NCI-H510A treated with DMSO at 0.1 percent for 48 hours (cell line): ENCODE measurements around the gene NOL11.
A peak's percentile ranks its signal among the peaks of the same experiment; 100 is the strongest.
"Not testable (repeated sequence)": the region's sequence is repeated elsewhere in the genome, so short reads cannot be mapped to it uniquely, and the experiment has no call there.

Experiments
- DNase-seq: peaks from one replicate; lab custom pipeline; 2025; lab: John Stamatoyannopoulos, UW

The NOL11 gene

DNA sequence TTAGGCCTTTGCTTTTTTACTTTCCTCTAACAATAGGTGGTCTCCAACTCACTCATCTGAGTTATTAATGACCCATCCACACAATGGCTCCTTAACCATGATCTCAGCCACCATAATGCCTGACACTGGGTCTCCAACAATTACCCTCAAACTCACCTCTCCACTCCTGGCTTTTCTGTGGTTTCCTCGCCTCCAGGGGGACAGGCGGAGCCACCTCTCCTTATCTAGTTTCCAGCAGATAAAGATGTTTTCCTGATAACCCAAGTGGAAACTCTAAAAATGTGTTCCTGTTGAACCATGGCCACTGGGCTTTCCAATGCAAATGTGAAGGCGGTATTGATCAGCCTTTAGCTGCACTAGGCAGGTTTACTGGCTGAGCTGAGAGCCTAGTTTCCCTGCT, 9.4 kb upstream of the NOL11 start:
- DNase-seq = no peak

DNA sequence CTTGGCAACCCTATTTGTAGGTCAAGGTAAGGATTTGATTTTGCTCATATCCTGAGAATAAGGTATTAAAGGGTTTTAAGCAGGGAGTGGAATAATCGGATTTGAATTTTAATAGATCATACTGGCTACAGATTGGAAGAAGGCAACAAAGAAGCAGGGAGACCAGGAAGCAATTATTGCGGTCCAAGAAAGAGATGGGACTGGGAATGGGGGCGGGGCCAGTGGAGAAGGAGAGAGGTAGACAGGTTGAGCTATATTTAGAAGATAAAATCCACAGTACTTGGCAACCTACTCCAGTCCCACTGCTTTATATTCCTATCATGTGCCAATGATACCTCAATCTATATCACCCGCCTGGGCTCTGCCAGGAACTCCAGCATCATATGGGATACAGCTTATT, 5.8 kb upstream of the NOL11 start:
- no peak for DNase-seq

DNA sequence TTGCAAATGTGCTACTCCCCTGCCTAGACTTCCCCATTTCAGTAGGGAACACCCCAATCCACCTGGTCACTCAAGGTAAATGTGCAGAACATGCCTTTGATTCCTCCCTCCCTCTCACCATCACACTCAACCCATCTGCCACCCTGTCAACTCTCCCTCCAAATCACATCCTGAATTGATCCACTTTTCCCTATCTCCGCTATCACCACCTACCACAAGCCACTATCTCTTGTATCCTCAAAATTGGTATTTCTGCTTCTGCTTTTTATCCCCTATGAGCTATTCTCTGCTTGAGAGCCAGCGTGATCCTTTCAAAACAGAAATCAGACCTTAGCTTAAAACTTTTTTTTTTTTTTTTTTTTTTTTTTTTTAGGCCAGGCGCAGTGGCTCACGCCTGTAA, 5.4 kb upstream of the NOL11 start:
- no peak for DNase-seq

DNA sequence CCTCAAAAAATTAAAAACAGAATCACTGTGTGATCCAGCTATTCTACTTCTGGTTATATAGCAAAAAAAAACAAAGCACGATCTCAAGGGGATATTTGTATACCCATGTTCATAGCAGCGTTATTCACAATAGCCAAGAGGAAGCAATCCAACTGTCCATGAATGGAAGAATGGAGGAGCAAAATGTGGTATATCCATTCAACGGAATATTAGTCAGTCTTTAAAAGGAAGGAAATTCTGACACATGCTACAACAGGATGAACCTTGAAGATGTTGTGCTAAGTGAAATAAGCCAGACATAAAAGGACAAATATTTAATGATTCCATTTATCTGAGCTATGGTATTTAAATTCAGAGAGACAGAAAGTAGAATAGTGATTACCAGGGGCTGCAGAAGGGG, 4.6 kb upstream of the NOL11 start:
- DNase-seq = no peak

DNA sequence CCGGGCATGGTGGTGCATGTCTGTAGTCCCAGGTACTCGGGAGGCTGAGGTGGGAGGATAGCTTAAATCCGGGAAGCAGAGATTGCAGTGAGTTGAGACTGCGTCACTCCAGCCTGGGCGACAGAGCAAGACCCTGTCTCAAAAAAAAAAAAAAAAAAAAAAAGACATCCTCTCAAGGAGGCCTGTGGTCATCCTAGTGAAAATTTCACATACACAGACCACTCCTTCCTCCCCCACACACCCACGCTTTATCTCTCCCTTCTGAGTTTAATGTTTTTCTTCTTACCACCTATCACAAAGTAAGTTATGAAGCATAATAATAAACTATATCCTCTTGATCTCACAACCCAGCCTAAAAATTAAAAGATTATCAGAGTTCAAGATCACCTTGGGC, 1.3 kb upstream of the NOL11 start:
- no peak for DNase-seq

DNA sequence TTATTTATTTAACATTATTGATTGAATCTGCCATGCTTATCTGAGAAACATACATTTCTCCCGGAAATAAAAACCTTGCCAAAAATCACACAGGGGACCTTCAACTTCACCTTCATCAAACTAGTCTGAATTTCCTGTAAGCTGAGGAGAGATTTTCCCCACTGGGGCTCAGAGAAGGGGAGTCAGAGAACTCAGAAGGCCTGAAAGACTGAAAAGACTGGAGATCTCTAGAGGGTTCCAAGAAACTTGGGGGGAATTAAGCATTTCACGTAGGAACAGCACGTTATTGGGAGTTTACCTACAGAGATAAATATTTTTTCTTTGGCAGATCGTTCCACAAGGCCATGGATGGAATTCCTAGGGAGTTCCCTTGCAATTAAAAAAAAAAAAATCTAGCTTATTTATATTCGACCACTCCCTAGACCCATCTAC, 528 bp upstream of the NOL11 start:
- no peak for DNase-seq

DNA sequence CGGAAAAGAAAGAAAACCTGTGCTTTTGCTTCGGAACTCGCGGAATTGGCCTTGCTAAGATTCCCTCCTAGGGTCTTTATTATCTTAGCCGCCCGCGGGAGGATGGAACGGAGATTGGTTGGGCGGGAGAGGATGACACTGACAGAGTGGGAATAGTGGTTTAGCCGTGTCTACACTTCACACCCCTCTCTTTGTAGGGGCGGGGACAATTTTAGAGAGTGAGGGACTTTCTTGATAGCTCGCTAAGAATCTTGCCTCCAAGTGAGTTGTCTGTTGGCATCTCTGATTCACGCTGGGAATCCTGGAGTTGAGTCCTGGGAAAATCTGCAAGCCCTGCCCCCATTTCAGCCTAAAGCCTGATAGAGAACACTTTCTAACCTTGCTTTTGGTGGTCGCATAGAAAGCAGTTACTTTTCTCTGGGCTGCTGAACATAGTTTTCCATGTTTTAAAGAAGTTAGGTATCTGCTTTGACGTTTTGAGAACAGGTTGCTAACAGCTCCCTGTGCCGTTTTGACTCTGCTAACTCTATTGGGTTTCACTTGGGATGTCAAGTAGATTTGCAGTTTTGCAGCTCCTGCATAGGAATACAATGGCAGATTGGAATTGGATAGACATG, 697 bp downstream of the NOL11 start:
- DNase-seq = peak; percentile 52

DNA sequence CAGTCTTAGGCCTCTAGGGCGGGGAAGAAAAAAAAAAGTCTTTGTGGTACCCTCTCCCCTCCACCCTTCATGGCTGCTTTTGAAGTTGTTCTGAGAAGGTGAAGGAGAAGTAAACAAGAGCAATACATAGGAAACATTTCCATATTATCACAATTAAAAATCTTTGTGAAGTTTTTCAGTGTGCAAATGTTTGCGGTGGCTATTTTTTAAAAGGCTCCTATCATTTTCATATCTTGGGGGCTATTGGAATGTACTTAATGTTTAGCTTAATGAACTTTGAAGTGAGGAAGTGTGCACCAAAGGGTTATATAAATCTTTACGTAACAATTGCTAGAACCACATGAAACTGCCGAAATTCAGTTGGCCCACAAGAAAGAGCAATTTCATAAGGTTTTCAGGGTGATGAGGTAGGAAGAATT, 7.6 kb downstream of the NOL11 start:
- DNase-seq = no peak

DNA sequence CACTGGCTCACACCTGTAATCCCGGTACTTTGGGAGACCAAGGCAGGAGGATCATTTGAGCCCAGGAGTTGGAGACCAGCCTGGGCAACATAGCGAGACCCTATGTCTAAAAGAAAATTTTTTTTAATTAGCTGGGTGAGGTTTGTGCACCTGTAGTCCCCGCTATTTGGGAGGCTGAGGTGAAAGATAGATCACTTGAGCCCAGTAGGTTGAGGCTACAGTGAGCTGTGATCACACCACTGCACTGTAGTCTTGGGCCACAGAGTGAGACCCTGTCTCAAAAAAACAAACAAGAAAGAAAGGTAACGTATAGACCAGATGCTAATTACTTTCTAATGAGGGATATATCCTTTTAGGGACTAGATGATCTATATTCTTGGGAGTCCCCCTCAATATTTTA, 8.1 kb downstream of the NOL11 start:
- no peak for DNase-seq

DNA sequence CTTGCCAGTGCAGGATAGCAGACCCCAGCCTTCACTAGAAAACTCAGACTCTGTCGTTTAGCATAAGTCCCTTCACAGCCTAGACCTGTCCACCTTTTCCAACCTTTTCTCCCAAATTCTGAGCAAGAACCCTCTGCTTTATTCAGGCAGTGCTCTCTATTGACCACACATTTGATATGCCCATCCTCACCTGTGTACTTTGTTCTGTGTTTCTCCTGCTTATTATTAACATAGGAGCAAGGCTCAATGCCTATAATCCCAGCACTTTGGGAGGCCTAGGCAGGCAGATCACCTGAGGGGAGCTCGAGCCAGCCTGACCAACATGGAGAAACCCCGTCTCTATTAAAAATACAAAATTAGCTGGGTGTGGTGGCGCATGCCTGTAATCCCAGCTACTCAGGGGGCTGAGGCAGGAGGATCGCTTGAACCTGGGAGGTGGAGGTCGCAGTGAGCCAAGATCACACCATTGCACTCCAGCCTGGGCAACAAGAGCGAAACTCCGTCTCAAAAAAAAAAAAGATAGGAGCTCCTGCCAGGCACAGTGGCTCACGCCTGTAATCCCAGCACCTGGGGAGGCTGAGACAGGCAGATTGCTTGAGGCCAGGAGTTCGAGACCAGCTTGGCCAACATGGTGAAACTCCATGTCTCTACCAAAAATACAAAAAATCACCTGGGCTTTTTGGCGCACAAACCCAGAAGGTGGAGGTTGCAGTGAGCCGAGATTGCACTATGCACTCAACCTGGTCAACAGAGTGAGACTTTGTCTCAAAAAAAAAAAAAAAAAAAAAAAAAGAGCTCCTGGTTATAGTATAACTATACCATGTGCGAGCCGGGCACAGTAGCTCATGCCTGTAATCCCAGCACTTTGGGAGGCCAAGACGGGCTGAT, 9.7 kb downstream of the NOL11 start:
- not testable (repeated sequence) for DNase-seq

DNA sequence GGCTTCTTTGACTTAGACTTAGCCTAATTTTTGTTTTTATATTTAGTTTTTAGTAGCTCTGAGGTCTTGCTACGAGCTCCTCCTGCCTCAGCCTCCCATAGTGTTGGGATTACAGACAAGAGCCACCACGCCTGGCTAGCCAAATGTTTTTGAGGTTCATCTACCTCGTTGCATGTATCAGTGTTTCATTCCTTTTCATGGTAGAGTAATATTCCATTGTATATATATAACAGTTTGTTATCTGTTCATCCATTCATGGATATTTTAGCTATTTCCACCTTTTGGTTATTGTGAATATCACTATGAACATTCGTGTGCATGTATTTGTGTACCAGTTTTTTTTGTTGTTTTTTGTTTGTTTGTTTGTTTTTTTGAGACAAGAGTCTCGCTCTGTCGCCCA, 12.2 kb downstream of the NOL11 start:
- no peak for DNase-seq

DNA sequence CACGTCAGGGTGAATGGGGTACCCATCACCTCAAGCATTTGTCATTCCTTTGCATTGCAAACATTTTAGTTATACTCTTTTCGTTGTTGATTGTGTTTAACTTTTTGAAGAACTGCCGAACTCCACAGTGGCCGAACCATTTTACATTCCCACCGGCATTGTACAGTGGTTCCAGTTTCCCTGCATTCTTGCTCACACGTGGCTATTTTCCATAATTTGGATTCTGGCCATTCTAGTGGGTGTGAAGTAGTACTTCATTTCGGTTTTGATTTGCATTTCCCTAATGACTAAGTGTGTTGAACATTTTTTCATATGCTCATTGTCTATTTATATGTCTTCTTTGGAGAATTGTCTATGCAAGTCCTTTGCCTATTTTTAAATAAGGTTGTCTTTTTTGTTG, 13.0 kb downstream of the NOL11 start:
- no peak for DNase-seq

DNA sequence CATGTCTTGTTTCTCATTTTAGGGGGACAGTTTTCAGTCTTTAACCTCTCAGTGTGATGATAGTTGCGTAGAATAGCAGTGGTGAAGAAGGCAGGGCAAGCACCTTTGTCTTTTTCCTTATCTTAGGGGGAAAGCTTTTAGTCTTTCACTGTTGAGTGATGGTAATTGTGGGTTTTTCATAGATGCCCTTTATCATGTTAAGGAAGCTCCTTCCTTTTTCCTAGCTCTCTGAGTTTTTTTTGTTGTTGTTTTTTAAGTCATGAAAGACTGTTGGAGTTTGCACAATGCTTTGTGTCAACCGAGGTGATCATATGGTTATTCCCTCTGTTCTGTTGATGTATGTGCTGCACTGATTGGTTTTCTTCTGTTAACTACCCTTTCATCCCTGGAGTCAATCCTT, 15.7 kb downstream of the NOL11 start:
- DNase-seq = no peak

DNA sequence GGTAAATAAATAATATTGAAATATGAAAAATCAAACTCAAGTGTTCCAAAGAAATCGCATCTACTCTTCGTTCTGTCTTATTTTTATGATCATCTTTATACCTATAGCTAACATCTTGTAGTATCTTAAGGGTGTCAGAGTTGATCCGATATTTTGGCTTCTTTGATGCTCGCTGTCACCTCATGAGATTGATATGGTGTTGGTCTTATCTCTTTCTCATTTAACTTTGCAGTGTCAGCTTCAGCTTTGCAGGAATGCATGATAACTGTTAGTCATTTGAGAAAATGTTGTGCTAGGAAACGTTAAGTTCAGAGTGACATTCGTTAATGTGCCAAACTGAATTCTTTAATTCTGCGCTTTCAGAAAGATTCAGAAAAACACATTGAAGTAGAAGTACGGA, 19.4 kb downstream of the NOL11 start:
- DNase-seq = no peak

DNA sequence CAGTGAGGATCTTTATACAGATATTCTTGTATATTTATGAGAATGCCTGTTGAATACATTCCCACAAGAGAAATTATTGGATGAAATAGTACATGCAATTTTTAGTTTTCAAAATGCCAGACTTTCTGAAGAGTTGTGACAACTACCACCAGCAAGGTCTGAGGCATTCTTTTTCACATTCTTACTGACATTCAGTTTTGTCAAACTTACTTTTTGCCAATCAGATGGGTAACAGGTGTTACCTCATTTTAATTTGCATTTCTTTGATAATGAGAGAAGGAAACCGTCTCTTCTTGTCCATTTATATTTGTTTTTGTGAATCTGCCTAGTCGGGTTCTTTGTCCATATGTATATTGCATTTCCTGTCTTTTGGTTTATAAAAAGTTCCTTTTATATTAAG, 24.3 kb downstream of the NOL11 start:
- DNase-seq = no peak

DNA sequence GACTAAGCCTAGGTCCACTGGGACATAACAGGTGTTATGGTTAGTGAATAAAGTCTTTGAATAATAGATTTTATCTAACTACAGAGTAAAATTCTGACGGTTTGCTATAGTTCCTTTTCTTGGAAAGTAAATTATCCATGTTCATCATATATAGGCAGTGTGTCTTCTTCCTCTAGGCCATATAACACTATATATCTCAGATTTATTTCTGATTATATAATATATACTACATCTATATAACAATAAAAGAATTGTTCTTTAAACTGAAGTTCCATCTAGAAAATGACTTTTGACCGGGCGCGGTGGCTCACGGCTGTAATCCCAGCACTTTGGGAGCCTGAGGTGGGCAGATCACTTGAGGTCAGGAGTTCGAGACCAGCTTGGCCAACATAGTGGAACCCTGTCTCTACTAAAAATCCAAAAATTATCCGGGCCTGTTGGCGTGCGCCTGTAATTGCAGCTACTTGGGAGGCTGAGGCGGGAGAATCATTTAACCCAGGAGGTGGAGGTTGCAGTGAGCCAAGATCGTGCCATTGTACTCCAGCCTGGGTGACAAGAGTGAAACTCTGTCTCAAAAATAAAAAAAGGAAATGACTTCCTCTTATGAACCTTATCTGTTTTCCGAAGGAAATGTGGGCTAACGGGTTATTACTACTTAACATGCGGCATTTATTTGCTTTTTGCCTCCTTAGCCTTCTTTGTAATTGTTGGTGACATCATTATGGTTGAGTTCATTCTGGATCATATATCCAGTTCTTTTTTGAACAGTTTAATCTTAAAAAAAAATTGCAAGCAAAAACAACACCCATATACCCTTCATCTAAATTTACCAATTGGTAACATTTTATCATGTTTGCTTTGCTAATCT, 29.2 kb downstream of the NOL11 start:
- no peak for DNase-seq

DNA sequence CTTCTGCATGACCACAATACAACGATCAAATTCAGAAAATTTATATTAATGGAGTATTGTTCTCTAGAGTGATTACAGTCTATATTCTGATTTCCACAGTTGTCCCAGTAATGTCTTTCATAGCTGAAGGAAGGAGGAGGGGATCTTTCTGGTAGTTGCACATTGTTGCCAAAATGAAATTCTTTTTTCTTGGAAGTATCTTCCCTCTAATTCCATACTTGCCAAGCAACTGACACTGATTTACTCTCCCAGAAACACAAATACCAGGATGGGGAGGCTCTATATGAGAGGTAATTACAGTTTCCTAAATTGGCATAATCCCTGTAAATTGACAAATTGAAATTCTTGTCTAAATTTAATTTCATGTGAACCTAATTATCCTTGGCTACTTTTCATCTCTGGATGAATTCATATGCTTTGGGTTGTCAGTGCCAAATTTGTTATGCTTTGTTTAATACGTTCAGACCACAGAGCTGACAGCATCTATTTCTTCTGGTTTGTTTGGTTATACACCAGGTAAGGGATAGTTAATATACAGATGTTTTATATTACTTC, 30.0 kb downstream of the NOL11 start:
- DNase-seq = no peak

DNA sequence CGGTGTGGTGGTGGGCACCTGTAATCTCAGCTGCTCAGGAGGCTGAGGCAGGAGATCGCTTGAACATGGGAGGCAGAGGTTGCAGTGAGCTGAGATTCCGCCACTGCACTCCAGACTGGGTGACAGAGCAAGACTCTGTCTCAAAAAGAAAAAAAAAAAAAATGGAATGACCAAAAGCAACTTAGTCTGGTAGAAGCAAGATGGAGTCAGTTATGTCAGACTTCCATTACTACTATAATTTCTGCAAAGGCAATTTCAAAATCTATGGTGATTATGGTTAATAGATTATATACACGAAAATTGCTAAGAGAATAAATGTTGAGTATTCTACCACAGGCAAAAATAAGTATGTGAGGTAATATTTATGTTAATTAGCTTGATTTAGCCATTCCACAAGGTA, 32.3 kb downstream of the NOL11 start:
- no peak for DNase-seq

DNA sequence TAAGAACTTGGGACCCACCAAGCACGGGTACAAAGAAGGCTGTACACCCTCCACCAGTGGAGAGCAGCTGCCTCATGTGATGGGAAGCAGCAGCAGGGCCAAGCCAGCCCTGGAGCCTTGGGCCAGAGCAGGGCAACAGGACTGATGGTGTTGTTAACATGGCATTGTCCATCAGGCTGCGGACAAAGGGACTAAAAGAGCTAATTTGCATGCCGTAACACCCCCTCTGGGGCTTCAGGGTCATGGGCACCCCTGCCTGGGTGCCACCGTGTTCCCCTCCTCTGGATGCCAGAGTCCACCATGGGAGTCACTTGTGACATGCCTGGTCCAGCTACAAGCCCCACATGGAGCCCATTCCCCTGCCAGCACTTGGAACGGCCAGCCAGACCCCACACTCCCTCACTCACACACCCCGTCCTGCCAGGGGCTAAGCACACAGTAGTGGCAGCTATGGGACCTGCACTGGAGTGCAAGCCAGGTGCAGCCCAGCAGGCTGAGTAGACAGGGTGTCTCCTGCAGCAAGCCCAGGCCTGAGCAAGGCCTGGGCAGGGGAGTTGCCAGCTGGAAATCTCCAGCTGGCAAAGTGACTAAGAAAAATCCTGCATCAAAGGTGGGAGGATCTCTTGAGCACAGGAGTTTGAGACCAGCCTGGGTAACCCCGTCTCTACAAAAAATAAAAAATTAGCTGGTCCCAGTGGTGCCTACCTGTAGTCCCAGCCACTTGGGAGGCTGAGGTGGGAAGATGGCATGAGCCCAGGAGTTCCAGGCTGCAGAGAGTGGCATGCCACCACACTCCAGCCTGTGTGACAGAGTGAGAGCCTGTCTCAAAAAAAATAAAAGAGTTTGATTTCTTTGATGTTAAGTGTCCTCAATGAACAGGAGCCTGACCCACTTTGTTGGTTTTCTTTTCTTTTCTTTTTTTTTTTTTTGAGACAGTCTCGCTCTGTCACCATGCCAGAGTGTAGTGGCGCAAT, 33.7 kb downstream of the NOL11 start:
- no peak for DNase-seq

DNA sequence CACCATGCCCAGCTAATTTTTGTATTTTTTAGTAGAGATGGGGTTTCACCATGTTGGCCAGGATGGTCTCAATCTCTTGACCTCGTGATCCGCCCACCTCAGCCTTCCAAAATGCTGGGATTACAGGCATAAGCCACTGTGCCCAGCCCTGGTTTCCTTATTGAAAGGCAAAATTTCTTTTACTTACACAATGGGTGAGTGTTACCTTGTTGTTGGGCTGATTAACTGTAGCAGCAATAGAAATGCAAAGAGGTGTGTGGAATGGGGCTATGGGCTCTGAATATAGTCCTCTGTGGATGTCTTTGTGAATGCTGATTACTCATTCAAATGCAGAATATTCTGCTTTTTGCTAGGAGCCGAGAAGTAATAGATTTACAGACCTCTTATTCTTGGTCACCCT, 34.4 kb downstream of the NOL11 start:
- not testable (repeated sequence) for DNase-seq

DNA sequence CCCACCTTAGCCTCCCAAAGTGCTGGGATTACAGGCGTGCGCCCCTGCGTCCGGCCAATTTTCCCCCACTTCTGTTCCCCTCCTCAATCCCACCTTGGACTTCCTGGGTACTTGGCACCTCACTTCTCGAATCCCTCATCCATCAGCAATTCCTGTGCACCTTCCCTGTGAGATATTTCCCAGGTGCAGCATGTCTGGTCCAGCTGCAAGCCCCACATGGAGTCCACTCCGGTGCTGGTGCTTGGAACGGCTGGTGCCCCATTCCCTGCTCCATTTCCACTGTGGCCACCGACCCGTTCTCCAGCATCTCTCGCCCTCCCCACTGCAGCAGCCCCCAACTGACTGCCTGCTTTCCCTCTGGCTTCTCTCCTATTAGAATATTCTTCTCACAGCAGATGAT, 35.3 kb downstream of the NOL11 start:
- no peak for DNase-seq
